ENCODE data around the gene ASCC2. TPM values are rescaled to one million over a fixed set of nuclear protein-coding genes. Genes with fewer than 3 reads are reported as not detected.
"Not testable (repeated sequence)": the region's sequence is repeated elsewhere in the genome, so short reads cannot be mapped to it uniquely, and the experiment has no call there.

Gene ASCC2
- total and polyA plus RNA-seq, 9 donors, result 26.9 to 55.6 (median 36.9) TPM

DNA sequence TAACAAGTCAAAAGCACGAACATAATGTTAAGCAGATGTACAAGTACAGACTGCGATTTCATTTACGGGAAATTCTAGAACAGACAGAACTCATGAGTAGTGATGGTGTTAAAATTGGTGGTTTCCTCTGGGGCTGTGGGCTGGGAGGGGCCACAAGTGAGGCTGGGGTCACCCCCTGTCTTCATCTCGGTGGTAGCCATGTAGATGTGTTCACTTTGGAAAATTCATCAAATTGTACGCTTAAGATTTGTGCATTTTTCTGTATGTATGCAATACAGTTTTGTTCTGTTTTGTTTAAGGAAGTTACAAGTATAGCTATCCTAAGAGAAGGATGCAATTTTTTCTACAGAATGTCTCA lies 504 bp upstream of the ASCC2 start:
- H3K27me3 ChIP-seq, result no peaks in the 10 kb centered on the region
- no peaks in the 10 kb centered on the region for H3K9me3 ChIP-seq
- intact Hi-C loops (cut with DNase I), result no loop called here
- H3K36me3 ChIP-seq, result no peaks in the 10 kb centered on the region
- DNase-seq, result no peak
- H3K4me1 ChIP-seq (ENCODE audit: insufficient read depth), result peaks cover 2% of the 10 kb centered on the region
- no peak for TF ChIP-seq POLR2A (IDR thresholded peaks at IDR 0.05)
- H3K27ac ChIP-seq, result peak overlapping the region in 1 of 2 donors; percentile 64
- H3K4me3 ChIP-seq, result peak overlapping the region; percentile 66
- 14 to 18% (median 16%) methylated on average over 5 of the region's 5 CpGs for WGBS, 3 donors

DNA sequence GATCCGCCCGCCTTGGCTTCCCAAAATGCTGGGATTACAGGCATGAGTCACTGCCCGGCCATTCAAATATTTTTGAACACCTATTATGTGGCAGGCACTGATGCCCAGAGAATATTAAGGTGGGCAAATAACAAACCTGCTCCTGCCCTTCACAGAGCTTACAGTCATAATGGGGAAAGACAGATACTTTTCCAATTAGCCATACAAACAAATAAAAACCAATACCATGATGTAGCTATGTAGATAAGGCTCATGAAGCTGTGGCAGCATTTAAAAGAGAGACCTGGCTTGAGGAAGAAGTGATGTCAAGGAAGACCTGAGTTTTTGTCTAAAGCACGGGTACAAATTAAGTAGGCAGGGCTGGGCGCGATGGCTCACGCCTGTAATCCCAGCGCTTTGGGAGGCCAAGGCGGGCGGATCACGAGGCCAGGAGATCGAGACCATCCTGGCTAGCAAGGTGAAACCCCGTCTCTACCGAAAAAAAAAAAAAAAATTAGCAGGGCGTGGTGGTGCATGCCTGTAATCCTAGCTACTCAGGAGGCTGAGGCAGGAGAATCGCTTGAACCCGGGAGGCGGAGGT lies 1.2 kb downstream of the ASCC2 start:
- intact Hi-C loops (cut with DNase I); H3K4me1 ChIP-seq (ENCODE audit: insufficient read depth); H3K27ac ChIP-seq; H3K36me3 ChIP-seq; H3K27me3 ChIP-seq; H3K4me3 ChIP-seq; H3K9me3 ChIP-seq; DNase-seq: not testable (repeated sequence)
- WGBS, 3 donors, result 89 to 92% (median 91%) methylated on average over 18 of the region's 18 CpGs

DNA sequence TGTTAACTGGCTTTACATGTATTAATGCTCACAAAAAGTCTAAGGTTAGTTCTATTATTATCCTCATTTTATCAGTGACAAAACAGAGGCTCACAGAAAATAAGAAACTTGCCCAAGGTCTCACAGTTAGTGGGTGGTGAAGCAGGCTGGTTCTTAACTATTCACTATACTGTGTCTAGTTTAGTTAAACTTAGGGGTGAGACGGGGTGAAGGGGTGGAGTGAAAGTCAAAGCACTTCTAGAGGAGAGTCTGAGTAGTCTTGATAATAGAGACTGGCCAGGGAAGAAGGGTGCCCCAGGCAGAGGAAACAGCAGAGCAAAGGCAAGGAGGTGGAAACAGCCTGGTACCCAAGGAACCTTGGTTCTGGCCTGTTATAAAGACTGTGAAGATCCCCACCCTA lies 4.0 kb downstream of the ASCC2 start:
- Histone ChIP-seq H3K36me3 (no peaks in the 10 kb centered on the region), H3K4me3 (no peak overlapping the region), H3K27ac (no peak overlapping the region), H3K9me3 (no peaks in the 10 kb centered on the region), H3K4me1 (ENCODE audit: insufficient read depth) (peaks cover 2% of the 10 kb centered on the region), H3K27me3 (no peaks in the 10 kb centered on the region)
- intact Hi-C loops (cut with DNase I), result no loop called here
- TF ChIP-seq POLR2A (IDR thresholded peaks at IDR 0.05), result no peak
- TF ChIP-seq, protein P1, sequence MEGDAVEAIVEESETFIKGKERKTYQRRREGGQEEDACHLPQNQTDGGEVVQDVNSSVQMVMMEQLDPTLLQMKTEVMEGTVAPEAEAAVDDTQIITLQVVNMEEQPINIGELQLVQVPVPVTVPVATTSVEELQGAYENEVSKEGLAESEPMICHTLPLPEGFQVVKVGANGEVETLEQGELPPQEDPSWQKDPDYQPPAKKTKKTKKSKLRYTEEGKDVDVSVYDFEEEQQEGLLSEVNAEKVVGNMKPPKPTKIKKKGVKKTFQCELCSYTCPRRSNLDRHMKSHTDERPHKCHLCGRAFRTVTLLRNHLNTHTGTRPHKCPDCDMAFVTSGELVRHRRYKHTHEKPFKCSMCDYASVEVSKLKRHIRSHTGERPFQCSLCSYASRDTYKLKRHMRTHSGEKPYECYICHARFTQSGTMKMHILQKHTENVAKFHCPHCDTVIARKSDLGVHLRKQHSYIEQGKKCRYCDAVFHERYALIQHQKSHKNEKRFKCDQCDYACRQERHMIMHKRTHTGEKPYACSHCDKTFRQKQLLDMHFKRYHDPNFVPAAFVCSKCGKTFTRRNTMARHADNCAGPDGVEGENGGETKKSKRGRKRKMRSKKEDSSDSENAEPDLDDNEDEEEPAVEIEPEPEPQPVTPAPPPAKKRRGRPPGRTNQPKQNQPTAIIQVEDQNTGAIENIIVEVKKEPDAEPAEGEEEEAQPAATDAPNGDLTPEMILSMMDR (IDR thresholded peaks at IDR 0.05), result no peak
- TF ChIP-seq EP300 (IDR thresholded peaks at IDR 0.05), result no peak
- WGBS, 3 donors, result 84 to 91% (median 85%) methylated on average over 1 of the region's 1 CpG
- DNase-seq, result no peak

DNA sequence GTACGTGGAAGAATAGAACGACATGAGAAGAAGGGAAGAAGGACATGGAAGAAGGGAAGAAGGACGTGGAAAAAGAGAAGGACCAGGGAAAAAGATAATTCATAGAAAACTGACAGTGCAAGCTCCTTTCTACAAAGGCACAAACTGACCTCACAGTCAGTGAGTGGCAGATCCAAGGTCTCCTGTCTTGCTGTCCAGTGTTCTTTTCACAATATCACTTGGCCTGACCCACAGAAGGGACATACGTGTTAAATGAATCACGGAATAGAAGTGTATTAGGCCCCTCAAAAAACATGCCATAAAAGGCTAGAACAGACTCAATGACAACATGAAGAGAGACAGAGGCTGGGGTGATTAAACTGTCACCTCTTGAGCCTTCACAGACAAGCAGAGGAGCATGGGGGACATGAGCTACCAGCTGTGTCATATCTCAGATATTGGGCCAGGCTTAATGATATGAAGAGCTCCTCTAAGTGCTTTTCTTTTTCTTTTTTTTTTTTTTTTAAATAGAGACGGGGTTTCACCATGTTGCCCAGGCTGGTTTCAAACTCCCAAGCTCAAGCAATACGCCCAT lies 4.6 kb downstream of the ASCC2 start:
- Histone ChIP-seq H3K4me3 (no peak overlapping the region), H3K4me1 (ENCODE audit: insufficient read depth) (peaks cover 2% of the 10 kb centered on the region)
- 81 to 87% (median 83%) methylated on average over 6 to 7 of the region's 7 CpGs for WGBS, 3 donors

DNA sequence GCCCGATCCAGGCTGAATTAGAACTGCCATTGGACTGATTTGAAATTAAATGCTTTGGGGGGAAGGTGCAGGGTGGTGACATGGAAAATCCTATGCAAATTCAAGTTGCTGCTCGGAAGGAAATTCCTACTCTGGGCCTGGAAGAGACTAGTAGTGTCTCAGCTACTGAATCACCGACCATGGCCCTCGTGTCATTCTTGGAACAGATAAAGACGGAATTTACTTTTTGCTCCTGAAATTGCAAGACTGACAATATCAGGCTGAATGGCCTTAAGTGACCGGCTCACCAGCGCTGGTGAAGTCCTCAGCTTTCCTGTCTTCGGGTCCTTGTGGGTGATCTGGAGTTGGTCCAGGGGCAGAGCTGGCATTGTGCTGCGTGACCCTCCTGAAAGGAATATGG lies 6.1 kb downstream of the ASCC2 start:
- no peaks in the 10 kb centered on the region for H3K4me1 ChIP-seq (ENCODE audit: insufficient read depth)
- H3K9me3 ChIP-seq, result no peaks in the 10 kb centered on the region
- intact Hi-C loops (cut with DNase I), result no loop called here
- TF ChIP-seq, protein P1 (IDR thresholded peaks at IDR 0.05), result no peak
- TF ChIP-seq EP300 (IDR thresholded peaks at IDR 0.05) (no peak), POLR2A (IDR thresholded peaks at IDR 0.05) (no peak)
- 77 to 89% (median 87%) methylated on average over 9 of the region's 9 CpGs for WGBS, 3 donors
- H3K27me3 ChIP-seq, result no peaks in the 10 kb centered on the region
- no peak overlapping the region for H3K4me3 ChIP-seq
- H3K27ac ChIP-seq, result no peak overlapping the region
- no peak for DNase-seq
- H3K36me3 ChIP-seq, result no peaks in the 10 kb centered on the region

More for the DNA sequence above, 4.6 kb downstream of the ASCC2 start:
- no peak overlapping the region for H3K27ac ChIP-seq
- TF ChIP-seq EP300 (IDR thresholded peaks at IDR 0.05) (no peak), POLR2A (IDR thresholded peaks at IDR 0.05) (no peak)
- TF ChIP-seq, protein P1 (IDR thresholded peaks at IDR 0.05), result no peak
- intact Hi-C loops (cut with DNase I), result no loop called here
- no peaks in the 10 kb centered on the region for H3K36me3 ChIP-seq
- DNase-seq, result no peak
- H3K27me3 ChIP-seq, result no peaks in the 10 kb centered on the region
- H3K9me3 ChIP-seq, result no peaks in the 10 kb centered on the region

All from ovary (tissue), 9 donors.